Stimulated activated CD8-positive, alpha-beta memory T cell treated with anti-CD3 and anti-CD28 coated beads, Interleukin-15, amount 100 ng/mL, for 4 hours (primary cell): ENCODE measurements around the gene SPRED1.

Source experiments
- DNase-seq, 2 donors: peaks; one replicate each; pipeline ENCODE4 v3.0.0-alpha.2; 2020; ENCODE audit warnings: low read depth in 2 of 2

SPRED1 gene

GRCh38 chr15:38354315-38354929 lies 101.8 kb downstream of the SPRED1 start:
- DNase-seq, result peak in 1 of 2 donors; percentile 25

GRCh38 chr15:38362355-38362754 lies 109.7 kb downstream of the SPRED1 start:
- DNase-seq, result no peak

- no peak for DNase-seq
These were observed 114.8 kb downstream of the SPRED1 start for GRCh38 chr15:38367476-38367875.

GRCh38 chr15:38369936-38370478 lies 117.4 kb downstream of the SPRED1 start:
- no peak for DNase-seq

GRCh38 chr15:38373016-38373415 lies 120.4 kb downstream of the SPRED1 start:
- DNase-seq, result no peak

GRCh38 chr15:38374029-38374428 lies 121.4 kb downstream of the SPRED1 start:
- no peak for DNase-seq

- DNase-seq, result no peak
These were observed 121.9 kb downstream of the SPRED1 start for GRCh38 chr15:38374556-38374955.

GRCh38 chr15:38376081-38376480 lies 123.4 kb downstream of the SPRED1 start:
- DNase-seq, result no peak

- DNase-seq, result no peak
These were observed 125.0 kb downstream of the SPRED1 start for GRCh38 chr15:38377636-38378035.

- no peak for DNase-seq
These were observed 125.5 kb downstream of the SPRED1 start for GRCh38 chr15:38378161-38378560.

GRCh38 chr15:38389924-38390542 lies 137.4 kb downstream of the SPRED1 start:
- peak; percentile 12 to 27 for DNase-seq

GRCh38 chr15:38391191-38391590 lies 138.6 kb downstream of the SPRED1 start:
- DNase-seq, result no peak

GRCh38 chr15:38398134-38398533 lies 145.5 kb downstream of the SPRED1 start:
- no peak for DNase-seq

- DNase-seq, result no peak
These were observed 148.5 kb downstream of the SPRED1 start for GRCh38 chr15:38401106-38401505.

GRCh38 chr15:38401701-38402100 lies 149.1 kb downstream of the SPRED1 start:
- DNase-seq, result no peak

GRCh38 chr15:38406436-38406835 lies 153.8 kb downstream of the SPRED1 start:
- DNase-seq, result no peak
